Glutamatergic neuron (in vitro differentiated cells): ENCODE data around the gene PRPF40B. TPM values are rescaled to one million over a fixed set of nuclear protein-coding genes. Genes with fewer than 3 reads are reported as not detected.

Experiments
- DNase-seq: peaks from one replicate; pipeline ENCODE4 v3.0.0; 2022
- H3K27ac Mint-ChIP-seq: one replicate; pipeline ENCODE4 v1.8.0; 2020; ENCODE audit warnings: mild to moderate bottlenecking, mixed read lengths, inconsistent platforms; ENCODE audit not compliant: unreplicated experiment
- H3K27me3 Mint-ChIP-seq: one replicate; pipeline ENCODE4 v1.8.0; 2020; ENCODE audit warnings: mild to moderate bottlenecking, moderate library complexity, mixed read lengths, inconsistent platforms; ENCODE audit not compliant: unreplicated experiment
- H3K36me3 Mint-ChIP-seq: one replicate; pipeline ENCODE4 v1.8.0; 2020; ENCODE audit warnings: mild to moderate bottlenecking, mixed read lengths, inconsistent platforms; ENCODE audit not compliant: unreplicated experiment
- H3K4me1 Mint-ChIP-seq: one replicate; pipeline ENCODE4 v1.8.0; 2020; ENCODE audit warnings: mild to moderate bottlenecking, low read depth, mixed read lengths, inconsistent platforms; ENCODE audit not compliant: unreplicated experiment
- H3K4me3 Mint-ChIP-seq: one replicate; pipeline ENCODE4 v1.8.0; 2020; ENCODE audit warnings: mild to moderate bottlenecking, mixed read lengths, inconsistent platforms; ENCODE audit not compliant: unreplicated experiment
- H3K9me3 Mint-ChIP-seq: one replicate; pipeline ENCODE4 v1.8.0; 2020; ENCODE audit warnings: mild to moderate bottlenecking, moderate library complexity, mixed read lengths, inconsistent platforms; ENCODE audit not compliant: unreplicated experiment
- total RNA-seq: library from RNA; stranded (reverse); fragmentation: NEBNext Ultra II Directional; extraction: Animal tissue kit (Norgen Biotek cat#: 25700); gene quantifications from one replicate; pipeline ENCODE4 v1.2.1, GENCODE V29; 2021; ENCODE audit not compliant: unreplicated experiment
- TF ChIP-seq, protein P1 (sequence below): fragments of 200-600 bp; sonication (generic); IDR thresholded peaks from one replicate; pipeline ENCODE4 v1.5.0; 2021; ENCODE audit not compliant: partially characterized antibody, unreplicated experiment

The PRPF40B gene
- total RNA-seq, 1 donor from 2014 or later = 26.4 TPM

DNA sequence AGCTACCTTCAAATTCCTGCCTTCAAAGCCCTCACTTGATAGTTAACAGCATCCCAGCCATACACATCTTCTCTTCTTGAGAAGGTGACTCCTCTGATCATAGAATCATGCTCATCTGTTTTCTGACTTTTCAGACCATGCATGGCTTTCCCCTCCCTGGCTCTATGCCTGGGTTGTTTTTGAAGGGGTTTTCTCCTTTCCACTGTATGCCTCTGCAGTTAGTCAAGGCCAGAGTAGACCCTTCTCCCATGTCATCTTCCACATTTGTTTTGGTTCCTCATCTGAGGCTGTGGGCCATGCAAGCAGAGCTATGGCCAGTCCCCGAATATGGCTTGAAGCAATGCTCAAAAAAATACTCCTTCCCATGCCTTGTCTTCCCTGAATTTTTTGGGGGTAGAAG is 41.2 kb upstream of the PRPF40B start:
- no peak for DNase-seq
- TF ChIP-seq, protein P1, sequence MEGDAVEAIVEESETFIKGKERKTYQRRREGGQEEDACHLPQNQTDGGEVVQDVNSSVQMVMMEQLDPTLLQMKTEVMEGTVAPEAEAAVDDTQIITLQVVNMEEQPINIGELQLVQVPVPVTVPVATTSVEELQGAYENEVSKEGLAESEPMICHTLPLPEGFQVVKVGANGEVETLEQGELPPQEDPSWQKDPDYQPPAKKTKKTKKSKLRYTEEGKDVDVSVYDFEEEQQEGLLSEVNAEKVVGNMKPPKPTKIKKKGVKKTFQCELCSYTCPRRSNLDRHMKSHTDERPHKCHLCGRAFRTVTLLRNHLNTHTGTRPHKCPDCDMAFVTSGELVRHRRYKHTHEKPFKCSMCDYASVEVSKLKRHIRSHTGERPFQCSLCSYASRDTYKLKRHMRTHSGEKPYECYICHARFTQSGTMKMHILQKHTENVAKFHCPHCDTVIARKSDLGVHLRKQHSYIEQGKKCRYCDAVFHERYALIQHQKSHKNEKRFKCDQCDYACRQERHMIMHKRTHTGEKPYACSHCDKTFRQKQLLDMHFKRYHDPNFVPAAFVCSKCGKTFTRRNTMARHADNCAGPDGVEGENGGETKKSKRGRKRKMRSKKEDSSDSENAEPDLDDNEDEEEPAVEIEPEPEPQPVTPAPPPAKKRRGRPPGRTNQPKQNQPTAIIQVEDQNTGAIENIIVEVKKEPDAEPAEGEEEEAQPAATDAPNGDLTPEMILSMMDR = no peak
- Mint-ChIP-seq H3K36me3 (no peaks in the 10 kb centered on the region), H3K4me1 (peaks cover 32% of the 10 kb centered on the region), H3K27me3 (peaks cover 4% of the 10 kb centered on the region), H3K4me3 (no peak overlapping the region), H3K9me3 (peaks cover 8% of the 10 kb centered on the region), H3K27ac (no peak overlapping the region)

- H3K36me3 Mint-ChIP-seq = no peaks in the 10 kb centered on the region
- TF ChIP-seq, protein P1 = no peak
- no peak for DNase-seq
- H3K4me1 Mint-ChIP-seq = peaks cover 28% of the 10 kb centered on the region
- H3K4me3 Mint-ChIP-seq = no peak overlapping the region
- peaks cover 4% of the 10 kb centered on the region for H3K27me3 Mint-ChIP-seq
- no peak overlapping the region for H3K27ac Mint-ChIP-seq
- H3K9me3 Mint-ChIP-seq = peaks cover 7% of the 10 kb centered on the region
Measured at GRCh38 chr12:49582850-49583249, 40.5 kb upstream of the PRPF40B start.

GRCh38 chr12:49583366-49584094 is 39.8 kb upstream of the PRPF40B start:
- TF ChIP-seq, protein P1 = no peak
- Mint-ChIP-seq H3K36me3 (no peaks in the 10 kb centered on the region), H3K4me1 (peaks cover 26% of the 10 kb centered on the region)

GRCh38 chr12:49584591-49584990 is 38.8 kb upstream of the PRPF40B start:
- no peak for DNase-seq

More at GRCh38 chr12:49583366-49584094, 39.8 kb upstream of the PRPF40B start:
- Mint-ChIP-seq H3K27me3 (peaks cover 4% of the 10 kb centered on the region), H3K4me3 (no peak overlapping the region), H3K9me3 (peaks cover 5% of the 10 kb centered on the region), H3K27ac (no peak overlapping the region)
- DNase-seq = no peak

More at GRCh38 chr12:49584591-49584990, 38.8 kb upstream of the PRPF40B start:
- peak overlapping the region; percentile 74 for H3K27ac Mint-ChIP-seq
- H3K4me3 Mint-ChIP-seq = peak overlapping the region; percentile 61
- H3K4me1 Mint-ChIP-seq = peaks cover 30% of the 10 kb centered on the region
- peaks cover 4% of the 10 kb centered on the region for H3K27me3 Mint-ChIP-seq
- peaks cover 5% of the 10 kb centered on the region for H3K9me3 Mint-ChIP-seq
- no peaks in the 10 kb centered on the region for H3K36me3 Mint-ChIP-seq
- TF ChIP-seq, protein P1 = no peak
